HUES48 (cell line): ENCODE data around the gene ASTN2.
"Not testable (repeated sequence)": the region's sequence is repeated elsewhere in the genome, so short reads cannot be mapped to it uniquely, and the experiment has no call there.

ENCODE experiments used
- H3K27ac ChIP-seq: one replicate; pipeline ENCODE4 v1.7.0; 2013; ENCODE audit warnings: low read depth, low read length, inconsistent platforms
- H3K27me3 ChIP-seq: 2 replicates; pipeline ENCODE4 v1.6.1; 2013; ENCODE audit warnings: mild to moderate bottlenecking, low read length; ENCODE audit not compliant: control insufficient read depth, insufficient read depth
- H3K36me3 ChIP-seq: 2 replicates; pipeline ENCODE4 v1.6.1; 2013; ENCODE audit warnings: low read length; ENCODE audit not compliant: control insufficient read depth, insufficient read depth
- H3K4me1 ChIP-seq: 2 replicates; pipeline ENCODE4 v1.6.1; 2013; ENCODE audit warnings: mild to moderate bottlenecking, low read length; ENCODE audit not compliant: control insufficient read depth, insufficient read depth
- H3K4me3 ChIP-seq: 2 replicates; pipeline ENCODE4 v1.5.1; 2013; ENCODE audit warnings: mild to moderate bottlenecking, low read depth, low read length
- H3K9ac ChIP-seq: 2 replicates; pipeline ENCODE4 v1.6.1; 2013; ENCODE audit warnings: mild to moderate bottlenecking, low read depth, low read length, moderate library complexity
- H3K9me3 ChIP-seq: 2 replicates; pipeline ENCODE4 v1.6.1; 2013; ENCODE audit warnings: low read length; ENCODE audit not compliant: control insufficient read depth, insufficient read depth

ASTN2 gene

GRCh38 chr9:116898131-116898530 is 516.7 kb downstream of the ASTN2 start:
- H3K9me3 ChIP-seq, H3K9ac ChIP-seq, H3K36me3 ChIP-seq, H3K4me3 ChIP-seq, H3K27me3 ChIP-seq, H3K27ac ChIP-seq: not testable (repeated sequence)
- peaks cover 11% of the 10 kb centered on the region for H3K4me1 ChIP-seq

- no peak overlapping the region for H3K27ac ChIP-seq
Measured at GRCh38 chr9:116897201-116897600, 517.7 kb downstream of the ASTN2 start.

DNA sequence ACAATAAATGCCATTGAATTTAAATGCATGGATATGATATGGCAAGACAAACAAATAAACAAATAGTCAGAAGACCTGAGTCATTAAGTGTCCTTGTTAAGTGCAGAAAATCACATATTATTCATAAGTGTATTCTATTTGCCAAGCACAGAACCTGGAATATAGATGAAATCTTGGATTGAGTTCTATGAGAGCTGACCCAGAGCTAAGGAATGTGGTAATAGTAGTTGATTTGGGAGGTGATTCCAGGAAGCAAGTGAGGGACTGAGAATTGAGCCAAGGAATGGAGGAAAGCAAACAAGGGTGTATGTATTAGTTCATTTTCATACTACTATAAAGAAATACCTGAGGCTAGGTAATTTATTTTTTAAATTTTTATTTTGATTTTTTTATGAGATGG is 518.9 kb downstream of the ASTN2 start:
- Histone ChIP-seq H3K4me1 (peaks cover 15% of the 10 kb centered on the region), H3K27me3 (no peaks in the 10 kb centered on the region), H3K9ac (no peak overlapping the region), H3K36me3 (no peaks in the 10 kb centered on the region), H3K9me3 (no peaks in the 10 kb centered on the region), H3K4me3 (no peak overlapping the region), H3K27ac (no peak overlapping the region)

More at GRCh38 chr9:116897201-116897600, 517.7 kb downstream of the ASTN2 start:
- no peak overlapping the region for H3K9ac ChIP-seq
- H3K27me3 ChIP-seq: no peaks in the 10 kb centered on the region
- no peaks in the 10 kb centered on the region for H3K36me3 ChIP-seq
- peaks cover 15% of the 10 kb centered on the region for H3K4me1 ChIP-seq
- no peaks in the 10 kb centered on the region for H3K9me3 ChIP-seq
- H3K4me3 ChIP-seq: no peak overlapping the region

DNA sequence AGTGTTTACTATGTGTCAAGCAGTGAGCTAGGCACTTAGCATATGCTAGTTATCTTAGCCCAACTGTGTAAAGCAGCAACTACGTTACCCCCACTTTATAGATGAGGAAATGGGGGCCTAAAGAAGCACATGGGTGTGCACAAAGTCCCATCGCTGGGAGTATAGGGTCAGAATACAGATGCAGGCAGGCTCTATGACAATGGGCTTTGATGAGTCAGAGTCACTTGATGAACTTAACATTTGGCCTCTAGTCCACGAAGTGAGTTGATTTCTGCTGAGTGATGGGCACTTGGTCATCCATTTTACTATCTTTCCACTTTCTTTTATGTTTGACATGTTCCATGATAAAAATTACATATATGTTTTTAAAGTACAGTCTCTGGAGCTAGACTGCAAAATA is 523.4 kb downstream of the ASTN2 start:
- H3K9me3 ChIP-seq: no peaks in the 10 kb centered on the region
- H3K36me3 ChIP-seq: no peaks in the 10 kb centered on the region
- H3K9ac ChIP-seq: no peak overlapping the region
- H3K4me3 ChIP-seq: no peak overlapping the region
- no peaks in the 10 kb centered on the region for H3K27me3 ChIP-seq
- H3K27ac ChIP-seq: no peak overlapping the region
- peaks cover 13% of the 10 kb centered on the region for H3K4me1 ChIP-seq

DNA sequence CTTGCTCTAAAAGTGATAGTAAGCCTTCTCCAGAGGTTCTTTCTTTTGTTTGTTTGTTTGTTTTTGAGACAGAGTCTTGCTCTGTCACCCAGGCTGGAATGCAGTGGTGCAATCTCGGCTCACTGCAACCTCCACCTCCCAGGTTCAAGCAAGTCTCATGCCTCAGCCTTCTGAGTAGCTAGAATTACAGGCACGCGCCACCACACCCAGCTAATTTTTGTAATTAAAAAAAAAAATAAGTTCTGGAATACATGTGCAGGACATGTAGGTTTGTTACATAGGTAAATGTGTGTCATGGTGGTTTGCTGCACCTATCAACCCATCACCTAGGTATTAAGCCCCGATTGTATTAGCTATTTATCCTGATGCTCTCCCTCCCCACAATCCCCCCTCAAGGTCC is 526.4 kb downstream of the ASTN2 start:
- peaks cover 11% of the 10 kb centered on the region for H3K4me1 ChIP-seq
- H3K9ac ChIP-seq, H3K36me3 ChIP-seq, H3K27ac ChIP-seq, H3K27me3 ChIP-seq, H3K4me3 ChIP-seq, H3K9me3 ChIP-seq: not testable (repeated sequence)

DNA sequence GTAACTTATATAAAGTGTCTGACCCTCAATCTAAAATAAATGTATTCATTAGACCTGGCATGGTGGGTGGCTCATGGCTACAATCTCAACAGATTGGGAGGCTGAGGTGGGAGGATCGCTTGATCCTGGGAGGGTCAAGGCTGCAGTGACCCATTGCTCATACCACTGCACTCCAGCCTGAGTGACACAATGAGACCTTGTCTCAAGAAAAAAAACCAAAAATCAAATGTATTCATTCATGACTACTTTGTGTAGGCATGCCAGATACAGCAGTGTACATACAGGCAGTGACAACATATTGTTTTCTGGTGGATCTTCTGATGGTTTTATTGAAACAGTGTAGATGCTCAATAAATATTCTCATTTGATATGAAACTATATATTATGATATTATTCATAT is 526.8 kb downstream of the ASTN2 start:
- no peak overlapping the region for H3K4me3 ChIP-seq
- no peaks in the 10 kb centered on the region for H3K27me3 ChIP-seq
- no peak overlapping the region for H3K27ac ChIP-seq
- H3K9ac ChIP-seq: no peak overlapping the region
- no peaks in the 10 kb centered on the region for H3K9me3 ChIP-seq
- H3K36me3 ChIP-seq: no peaks in the 10 kb centered on the region
- H3K4me1 ChIP-seq: peaks cover 7% of the 10 kb centered on the region; the same call in 1 of the 2 replicates

DNA sequence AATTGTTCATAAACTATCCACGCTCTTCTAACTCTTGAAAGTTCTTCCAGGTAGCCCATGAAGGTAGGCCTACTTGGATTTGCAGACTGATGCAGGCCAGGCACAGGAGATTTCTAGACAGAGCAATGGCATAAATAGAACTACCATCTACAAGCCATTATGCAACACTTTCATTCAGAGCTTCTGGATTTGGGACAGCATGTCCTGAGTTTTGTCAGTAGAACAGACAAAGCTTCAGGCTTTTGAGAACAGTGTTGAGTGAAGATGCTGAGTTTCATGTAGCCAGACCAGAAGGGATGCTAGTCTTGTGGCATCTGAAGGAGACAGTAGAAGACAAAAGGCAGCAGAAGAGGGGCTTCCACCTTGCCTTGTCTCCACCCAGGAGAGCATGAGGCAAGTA is 531.2 kb downstream of the ASTN2 start:
- Histone ChIP-seq H3K4me3 (no peak overlapping the region), H3K4me1 (no peaks in the 10 kb centered on the region), H3K27me3 (no peaks in the 10 kb centered on the region), H3K27ac (no peak overlapping the region), H3K9ac (no peak overlapping the region), H3K36me3 (no peaks in the 10 kb centered on the region), H3K9me3 (no peaks in the 10 kb centered on the region)

- Histone ChIP-seq H3K27me3 (no peaks in the 10 kb centered on the region), H3K27ac (no peak overlapping the region), H3K36me3 (no peaks in the 10 kb centered on the region), H3K9ac (no peak overlapping the region), H3K4me1 (no peaks in the 10 kb centered on the region), H3K9me3 (peaks cover 13% of the 10 kb centered on the region), H3K4me3 (no peak overlapping the region)
Measured at GRCh38 chr9:116877072-116877471, 537.8 kb downstream of the ASTN2 start.

GRCh38 chr9:116875576-116875975 is 539.3 kb downstream of the ASTN2 start:
- Histone ChIP-seq H3K27me3 (no peaks in the 10 kb centered on the region), H3K4me1 (peaks cover 3% of the 10 kb centered on the region; the same call in 1 of the 2 replicates), H3K9me3 (peaks cover 13% of the 10 kb centered on the region), H3K27ac (no peak overlapping the region), H3K36me3 (no peaks in the 10 kb centered on the region), H3K4me3 (no peak overlapping the region), H3K9ac (no peak overlapping the region)

DNA sequence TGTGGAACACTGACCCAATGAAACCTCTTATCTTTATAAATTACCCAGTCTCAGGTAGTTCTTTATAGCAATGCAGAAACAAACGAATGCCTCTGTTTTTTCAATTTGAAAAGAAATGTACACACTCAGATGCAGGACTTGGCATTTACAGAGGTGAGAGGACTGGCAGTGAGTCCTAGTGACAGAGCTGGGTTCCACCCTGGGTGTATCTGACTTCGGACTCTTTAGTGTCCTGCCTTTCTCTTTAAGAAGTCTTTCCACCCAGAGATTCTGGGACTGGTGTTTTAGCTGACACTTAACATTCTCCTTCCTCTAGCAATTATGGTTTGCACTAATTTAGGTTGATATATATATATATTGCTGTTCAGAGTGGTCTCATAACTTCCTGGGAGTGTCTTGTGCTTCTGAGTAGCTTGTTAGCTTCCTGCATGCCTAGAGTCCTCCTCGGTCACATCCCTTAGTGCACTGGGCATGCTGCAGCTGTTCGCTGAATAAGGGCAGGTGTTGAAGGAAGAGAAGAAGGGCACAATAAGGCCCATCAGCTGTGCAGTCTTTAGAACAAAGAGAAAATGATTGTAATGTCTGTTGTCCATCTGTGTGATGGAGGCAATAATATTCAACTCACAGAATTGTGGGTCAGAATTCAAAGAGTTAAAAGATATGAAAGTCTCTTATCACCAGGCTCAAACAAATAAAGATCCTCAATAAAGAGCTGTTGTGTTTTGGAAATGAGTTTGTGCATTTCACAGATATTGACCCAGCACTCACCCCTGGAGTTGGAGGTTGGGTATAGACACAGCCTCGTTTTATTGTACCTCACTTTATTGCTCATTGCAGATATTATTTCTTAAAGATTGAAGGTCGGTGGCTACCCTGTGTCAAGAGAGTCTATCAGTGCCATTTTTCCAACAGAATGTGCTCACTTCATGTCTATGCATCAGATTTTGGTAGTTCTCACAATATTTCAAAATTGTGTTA is 540.6 kb downstream of the ASTN2 start:
- Histone ChIP-seq H3K9ac (no peak overlapping the region), H3K9me3 (peaks cover 13% of the 10 kb centered on the region), H3K4me3 (no peak overlapping the region), H3K27me3 (no peaks in the 10 kb centered on the region), H3K36me3 (no peaks in the 10 kb centered on the region), H3K27ac (no peak overlapping the region), H3K4me1 (peaks cover 6% of the 10 kb centered on the region; the same call in 1 of the 2 replicates)

DNA sequence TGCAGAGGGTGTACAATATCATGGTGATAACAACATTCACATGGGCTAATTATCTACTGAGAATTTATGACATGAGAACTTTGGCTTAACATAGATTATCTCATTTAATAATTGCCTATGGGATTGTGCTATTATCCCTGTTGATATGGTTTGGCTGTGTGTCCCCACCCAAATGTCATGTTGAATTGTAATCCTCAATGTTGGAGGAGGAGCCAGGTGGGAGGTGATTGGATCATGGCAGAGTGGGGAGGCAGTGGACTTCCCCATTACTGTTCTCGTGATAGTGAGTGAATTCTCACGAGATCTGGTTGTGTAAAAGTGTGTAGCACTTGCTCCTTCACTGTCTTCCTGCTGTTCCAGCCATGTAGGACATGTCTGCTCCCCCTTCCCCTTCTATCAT is 541.4 kb downstream of the ASTN2 start:
- H3K36me3 ChIP-seq: no peaks in the 10 kb centered on the region
- H3K27ac ChIP-seq: no peak overlapping the region
- no peaks in the 10 kb centered on the region for H3K27me3 ChIP-seq
- H3K4me1 ChIP-seq: peaks cover 6% of the 10 kb centered on the region; the same call in 1 of the 2 replicates
- H3K4me3 ChIP-seq: no peak overlapping the region
- no peak overlapping the region for H3K9ac ChIP-seq
- peaks cover 13% of the 10 kb centered on the region for H3K9me3 ChIP-seq
